Esophagus muscularis mucosa (tissue), 3 donors: Measurements from ENCODE around the gene CEMIP2.

ENCODE experiments used
- CTCF ChIP-seq, 3 experiments: fragments of 200-600 bp in 2 of 3; fragments of 450-650 bp in 1 of 3; sonication (generic) in 2 of 3; IDR thresholded peaks; one replicate each; pipeline ENCODE4 v1.5.1; 2017 to 2019; ENCODE audit warnings: antibody characterized with exemption in 3 of 3, mild to moderate bottlenecking in 2 of 3, moderate library complexity in 1 of 3
- EP300 ChIP-seq: sonication (generic); formaldehyde crosslinking; IDR thresholded peaks from one replicate; pipeline ENCODE4 v1.6.1; 2017; ENCODE audit warnings: antibody characterized with exemption

DNA sequence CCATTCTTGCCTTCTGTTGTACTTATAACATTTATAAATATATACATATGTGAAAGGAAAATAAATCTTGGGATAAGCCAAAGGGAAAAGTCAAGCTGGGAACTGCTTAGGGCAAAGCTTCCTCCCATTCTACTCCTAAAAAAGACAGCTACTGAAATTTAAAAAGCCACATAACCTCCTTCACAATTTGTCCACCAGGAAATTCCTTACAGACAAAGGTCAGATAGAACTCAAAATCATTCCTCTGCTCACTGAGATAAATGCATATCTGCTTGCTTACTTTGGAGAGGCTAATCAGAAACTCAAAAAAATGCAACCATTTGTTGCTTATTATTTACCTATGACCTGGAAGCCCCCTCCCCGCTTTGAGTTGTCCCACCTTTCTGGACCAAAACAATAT is 112.5 kb downstream of the CEMIP2 start:
- TF ChIP-seq EP300 (no peak), CTCF (IDR thresholded peaks at IDR 0.05) (no peak)
